ENCODE data around the gene HPS5.

DNA sequence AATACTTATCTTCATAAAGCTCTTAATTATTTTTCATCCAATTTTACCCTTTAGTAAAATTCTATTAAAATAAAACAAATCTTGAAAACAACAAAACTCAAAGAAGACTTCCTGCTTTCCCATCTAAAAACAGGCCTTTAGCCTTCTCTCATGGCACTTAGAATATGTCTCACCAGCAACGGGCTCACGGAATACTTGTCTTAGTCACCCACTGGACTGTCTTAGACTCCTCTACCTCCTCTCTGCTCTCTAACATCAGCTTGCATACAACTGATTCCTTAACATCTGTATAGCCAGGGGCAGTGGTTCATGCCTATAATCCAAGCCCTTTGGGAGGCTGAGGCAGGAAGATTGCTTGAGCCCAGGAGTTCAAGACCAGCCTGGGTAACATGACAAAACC is 13.7 kb downstream of the HPS5 start:
- TF ChIP-seq CTCF (conservative IDR thresholded peaks at IDR 0.05 in 1 of 2, IDR thresholded peaks at IDR 0.05 in 1 of 2; ENCODE audit: extremely low read depth in 1 of 2, insufficient read depth in 1 of 2, low read depth in 1 of 2, low read length in 2 of 2) = no peak
- no peak for TF ChIP-seq EZH2 (IDR thresholded peaks at IDR 0.05; ENCODE audit: borderline replicate concordance, low read length)
